NCI-H82 (cell line): ENCODE measurements around the gene FASTKD1.
A peak's percentile ranks its signal among the peaks of the same experiment; 100 is the strongest.

Experiments
- DNase-seq: peaks from one replicate; lab custom pipeline; 2025; lab: John Stamatoyannopoulos, UW

Gene FASTKD1

DNA sequence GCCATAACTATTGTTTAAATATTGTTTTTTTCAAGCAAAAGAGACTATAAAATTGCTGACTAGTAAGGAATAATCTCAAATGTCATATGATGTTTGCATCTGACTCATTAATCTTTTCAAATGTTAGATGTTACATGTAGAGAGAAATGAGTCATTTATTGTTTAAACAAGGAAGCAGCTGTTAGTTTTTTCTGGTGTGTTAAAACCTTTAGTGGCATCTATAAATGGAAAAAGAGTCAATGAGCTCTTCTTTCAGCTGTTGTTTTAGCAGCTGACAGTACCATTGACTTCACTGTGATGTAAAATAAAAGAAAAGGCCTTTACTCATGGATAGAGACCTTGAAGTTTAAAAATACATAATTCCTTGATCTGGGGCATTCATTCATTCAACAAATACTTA, 66.0 kb downstream of the FASTKD1 start:
- no peak for DNase-seq

DNA sequence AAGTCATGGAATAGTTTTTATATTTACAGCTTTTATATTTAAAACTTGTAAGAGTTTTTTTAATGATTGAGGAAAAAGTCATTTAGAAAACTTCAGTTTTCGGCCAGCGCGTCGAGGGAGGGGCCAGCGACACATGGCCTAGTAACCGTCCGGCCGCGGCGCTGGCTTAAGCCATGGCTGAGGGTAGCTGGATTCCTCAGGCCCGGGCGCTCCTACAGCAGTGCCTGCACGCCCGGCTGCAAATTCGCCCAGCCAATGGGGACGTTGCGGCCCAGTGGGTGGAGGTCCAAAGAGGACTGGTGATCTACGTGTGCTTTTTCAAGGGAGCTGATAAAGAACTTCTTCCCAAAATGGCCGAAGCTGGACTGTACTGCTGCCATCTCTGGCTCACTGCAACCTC, 69.0 kb downstream of the FASTKD1 start:
- no peak for DNase-seq

DNA sequence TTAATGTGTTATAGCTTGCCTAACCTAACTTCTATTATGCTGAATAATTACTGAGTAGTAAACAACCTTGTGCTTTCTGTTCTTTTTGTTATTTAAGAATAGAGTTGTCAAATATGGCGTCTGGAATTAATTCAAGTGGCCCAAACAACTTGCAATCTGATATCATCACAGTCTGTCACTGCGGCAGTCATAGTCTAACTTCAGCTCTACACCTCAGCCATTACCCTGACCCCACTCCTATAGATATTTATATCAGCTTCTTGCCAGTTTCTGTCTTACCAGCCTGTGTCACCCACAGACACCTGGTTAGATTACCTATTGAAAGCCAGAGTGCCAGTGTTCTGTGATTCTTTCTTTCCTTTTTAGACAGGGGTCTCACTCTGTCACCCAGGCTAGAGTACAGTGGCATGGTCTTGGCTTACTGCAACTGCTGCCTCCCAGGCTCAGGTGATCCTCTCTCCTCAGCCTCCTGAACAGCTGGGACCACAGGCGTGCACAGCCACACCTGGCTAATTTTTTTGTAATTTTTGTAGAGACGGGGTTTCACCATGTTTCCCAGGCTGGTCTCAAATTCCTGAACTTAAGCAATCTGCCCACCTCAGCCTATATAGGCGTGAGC, 78.2 kb downstream of the FASTKD1 start:
- no peak for DNase-seq

- DNase-seq: no peak
Measured at GRCh38 chr2:169493360-169493759, 80.3 kb downstream of the FASTKD1 start.

- DNase-seq: no peak
Measured at GRCh38 chr2:169491378-169491777, 82.3 kb downstream of the FASTKD1 start.

GRCh38 chr2:169490834-169491233, 82.8 kb downstream of the FASTKD1 start:
- no peak for DNase-seq

GRCh38 chr2:169486487-169486886, 87.2 kb downstream of the FASTKD1 start:
- DNase-seq: no peak

- no peak for DNase-seq
Measured at GRCh38 chr2:169485650-169486138, 88.0 kb downstream of the FASTKD1 start.

DNA sequence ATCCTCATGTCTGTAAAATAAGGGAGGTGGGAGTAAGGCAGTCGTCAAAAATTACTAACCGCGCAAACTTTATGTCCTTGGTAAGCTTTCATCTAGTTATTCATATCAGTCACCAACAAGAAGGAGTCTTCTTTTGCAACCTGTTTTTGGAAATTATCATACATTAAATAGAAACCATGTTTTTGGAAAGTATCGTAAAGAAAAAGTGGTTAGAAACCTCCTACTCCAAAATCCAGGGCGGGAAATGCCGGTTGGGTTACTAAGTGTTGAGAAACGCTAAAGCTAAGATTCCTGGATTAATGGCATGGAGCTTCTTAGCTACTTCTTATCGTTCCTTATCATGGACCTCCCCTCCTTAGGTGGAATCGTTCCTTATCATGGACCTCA, 93.6 kb downstream of the FASTKD1 start:
- DNase-seq: peak; percentile 35
